Measurements from ENCODE around the gene XCR1. TPM values are rescaled to one million over a fixed set of nuclear protein-coding genes. Genes with fewer than 3 reads are reported as not detected.

XCR1 gene, protein sequence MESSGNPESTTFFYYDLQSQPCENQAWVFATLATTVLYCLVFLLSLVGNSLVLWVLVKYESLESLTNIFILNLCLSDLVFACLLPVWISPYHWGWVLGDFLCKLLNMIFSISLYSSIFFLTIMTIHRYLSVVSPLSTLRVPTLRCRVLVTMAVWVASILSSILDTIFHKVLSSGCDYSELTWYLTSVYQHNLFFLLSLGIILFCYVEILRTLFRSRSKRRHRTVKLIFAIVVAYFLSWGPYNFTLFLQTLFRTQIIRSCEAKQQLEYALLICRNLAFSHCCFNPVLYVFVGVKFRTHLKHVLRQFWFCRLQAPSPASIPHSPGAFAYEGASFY
- not detected in 2 replicates for total RNA-seq

DNA sequence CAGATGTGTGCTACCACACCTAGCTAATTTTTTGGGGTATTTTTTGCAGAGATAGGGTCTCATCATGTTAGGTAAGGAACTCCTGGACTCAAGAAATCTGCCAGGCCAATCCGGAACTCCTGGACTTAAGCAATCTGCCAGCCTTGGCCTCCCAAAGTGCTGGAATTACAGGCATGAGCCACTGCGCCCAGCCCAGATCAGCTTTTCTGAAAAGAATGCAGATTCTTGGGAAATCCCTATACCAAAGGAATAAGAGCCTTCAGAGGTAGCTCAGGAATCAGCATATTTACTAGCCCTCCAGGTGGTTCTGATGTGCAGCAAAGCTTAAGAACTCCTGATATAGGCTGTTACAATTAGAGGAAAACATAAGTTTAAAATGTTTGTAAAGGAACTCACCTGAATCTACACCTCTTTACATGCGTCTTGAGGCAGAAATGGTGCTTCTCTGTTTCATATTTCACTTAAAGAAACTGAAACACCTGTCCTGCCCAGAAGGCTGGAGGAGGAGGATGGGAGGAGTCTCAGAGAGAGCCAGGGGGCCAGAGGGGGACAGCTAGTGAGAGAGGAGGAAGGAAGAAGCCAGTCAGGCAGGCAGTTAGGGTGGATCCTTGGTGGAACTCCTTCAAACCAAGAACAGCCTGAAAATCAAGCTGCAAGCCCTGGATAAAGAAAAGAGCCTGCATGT lies at the start of gene XCR1:
TSS of gene XCR1 (minus strand) at position 463 of the 685 bp plus-strand sequence. CDS start 5,536 bp downstream, outside the sequence.

DNA sequence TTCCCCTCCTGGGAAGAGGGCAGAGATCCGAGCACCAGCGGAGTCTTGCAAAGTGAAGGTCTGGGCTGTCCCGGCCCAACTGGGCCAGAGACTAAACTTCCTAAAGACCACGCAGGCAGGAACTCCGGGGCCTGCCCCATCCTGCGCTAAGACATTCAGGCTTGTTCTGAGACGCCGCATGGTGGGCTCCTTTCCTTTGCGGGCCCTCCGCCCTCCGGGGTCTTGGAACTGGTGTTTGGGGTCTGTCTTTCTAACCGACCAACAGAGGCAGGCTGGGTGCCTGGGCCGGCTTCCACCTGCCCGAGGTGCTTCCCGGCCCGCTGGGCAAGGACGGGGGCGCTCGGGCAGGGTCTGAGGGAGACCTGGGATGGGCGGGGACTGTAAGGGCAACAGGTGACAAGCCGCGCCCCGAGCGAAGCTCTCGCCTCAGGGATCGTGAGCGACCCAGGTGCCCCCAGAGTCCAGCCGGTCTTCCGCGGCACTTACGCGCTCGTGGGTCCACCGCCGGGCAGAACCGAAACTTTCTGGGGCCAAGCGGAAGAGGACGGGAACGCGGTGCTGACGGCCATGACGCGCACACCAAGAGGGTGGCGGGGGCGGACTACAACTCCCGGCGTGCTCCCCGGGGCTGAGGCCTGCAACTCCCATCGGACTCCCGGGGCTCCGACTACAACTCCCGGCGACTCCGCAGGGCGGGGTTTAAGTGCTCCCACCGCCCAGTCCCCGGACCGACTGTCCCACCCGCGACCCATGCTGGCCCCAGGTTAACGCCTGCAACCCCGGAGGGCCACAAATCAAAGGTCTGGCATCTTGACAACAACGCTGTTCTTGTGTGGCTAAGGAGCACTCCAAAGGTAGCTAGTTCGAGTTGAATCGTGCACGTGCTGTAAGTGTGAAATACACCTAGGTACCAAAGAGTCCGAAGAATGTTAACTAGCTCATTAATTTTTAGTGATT lies 31.8 kb downstream of the XCR1 start, which contains the start of gene FYCO1:
TSS of gene FYCO1 (minus strand) at position 589 of the 957 bp plus-strand sequence. CDS start 10,914 bp downstream, outside the sequence.

Other genes starting within 250 kb of the XCR1 start
- gene SLC6A20, start 230.9 kb downstream of the XCR1 start, total RNA-seq: 0.14 and 0.34 TPM in 2 replicates
- 10.6 and 17.5 TPM in 2 replicates for gene LZTFL1, start 185.4 kb downstream of the XCR1 start, total RNA-seq
- gene CCR9, start 140.9 kb downstream of the XCR1 start, total RNA-seq: not detected in 2 replicates
- gene CXCR6, start 84.0 kb downstream of the XCR1 start, total RNA-seq: not detected in 2 replicates
- gene FYCO1, start 31.7 kb downstream of the XCR1 start, total RNA-seq: 16.1 and 32.1 TPM in 2 replicates
- gene CCR1, start 180.8 kb upstream of the XCR1 start, total RNA-seq: not detected in 2 replicates
- gene CCR3, start 215.0 kb upstream of the XCR1 start, total RNA-seq: 0.07 TPM in 1 of 2 replicates, not detected in the other